ENCODE measurements around the gene NRAP. TPM values are rescaled to one million over a fixed set of nuclear protein-coding genes. Genes with fewer than 3 reads are reported as not detected.

NRAP gene
- total and polyA plus RNA-seq, 2 of the 8 experiments (the other 6 are each of a cell fraction or from before 2014, with no cell fraction given) = not detected

DNA sequence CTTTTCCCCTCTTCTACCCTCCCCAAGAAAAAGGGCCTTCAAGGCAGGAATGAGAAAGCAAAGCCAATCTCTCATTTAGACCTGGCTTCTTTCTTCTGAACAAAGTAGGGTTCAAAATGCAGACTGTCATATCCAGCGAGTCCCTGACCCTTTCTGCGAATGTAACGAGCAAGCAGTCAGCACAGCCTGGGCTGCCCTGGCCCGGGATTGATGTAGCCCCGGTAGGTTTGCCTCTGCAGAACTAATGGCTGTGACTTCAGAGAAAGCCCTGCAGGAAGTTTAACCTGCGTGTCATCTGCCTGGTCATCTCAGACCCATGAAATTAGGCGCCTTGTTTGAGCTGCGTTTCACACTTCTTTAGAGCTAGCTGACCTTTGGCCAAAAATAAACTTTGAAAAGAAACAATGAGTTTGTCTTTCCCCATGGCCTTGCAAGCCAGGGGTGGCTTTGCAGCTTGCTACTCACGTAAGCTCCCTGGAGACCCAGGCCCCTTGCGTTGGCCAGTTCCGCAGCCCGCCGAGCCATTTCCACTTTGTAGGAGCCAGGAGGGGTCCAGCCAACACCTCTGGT lies 74.6 kb downstream of the NRAP start:
- H3K4me2 ChIP-seq (ENCODE audit: insufficient read depth in 1 of 2, low read depth in 2 of 2, low read length in 2 of 2) = no peak overlapping the region
- no peak for FAIRE-seq

More for the DNA sequence above, 74.6 kb downstream of the NRAP start:
- Histone ChIP-seq H4K91ac (replicated peaks; ENCODE audit: insufficient read length, low read length) (no peak overlapping the region), H2BK5ac (ENCODE audit: low read depth, low read length) (no peak overlapping the region), H2AK5ac (ENCODE audit: low read depth, low read length) (no peak overlapping the region), H3K36me3 (ENCODE audit: control insufficient read depth in 2 of 4, insufficient read depth in 4 of 4, low read length in 3 of 4) (no peaks in the 10 kb centered on the region), H3K23me2 (ENCODE audit: low read depth, low read length) (no peaks in the 10 kb centered on the region), H2AFZ (ENCODE audit: low read length) (no peak overlapping the region), H3K18ac (ENCODE audit: extremely low read depth, low read length) (no peak overlapping the region), H3K4me1 (replicated peaks in 1 of 4; ENCODE audit: control insufficient read depth in 3 of 4, insufficient read depth in 4 of 4, low read length in 3 of 4) (no peaks in the 10 kb centered on the region; a peak in 1 of 7 replicates), H4K20me1 (replicated peaks in 1 of 2; ENCODE audit: control insufficient read depth in 1 of 2, insufficient read depth in 2 of 2, low read length in 2 of 2) (no peaks in the 10 kb centered on the region), H3K9me3 (ENCODE audit: insufficient read depth in 2 of 2, low read depth in 1 of 2, low read length in 1 of 2) (no peaks in the 10 kb centered on the region), H3K14ac (ENCODE audit: insufficient read length) (no peak overlapping the region), H2BK20ac (ENCODE audit: low read length) (no peak overlapping the region), H2BK15ac (ENCODE audit: low read length) (no peak overlapping the region), H2BK120ac (replicated peaks; ENCODE audit: low read depth, low read length) (no peak overlapping the region), H3K9ac (replicated peaks in 1 of 4; ENCODE audit: extremely low read depth in 1 of 4, low read depth in 3 of 4, low read length in 3 of 4) (no peak overlapping the region), H3K27ac (ENCODE audit: low read depth, low read length) (no peak overlapping the region), H3K23ac (ENCODE audit: insufficient read length) (no peak overlapping the region), H3K79me1 (ENCODE audit: low read depth, low read length) (no peaks in the 10 kb centered on the region), H4K5ac (ENCODE audit: insufficient read length, low read depth, low read length) (no peak overlapping the region), H3K4ac (replicated peaks; ENCODE audit: insufficient read length, low read depth, low read length) (no peak overlapping the region), H3K4me3 (ENCODE audit: extremely low read depth in 1 of 4, insufficient read depth in 2 of 4, low read depth in 3 of 4, low read length in 4 of 4) (no peak overlapping the region), H2BK12ac (ENCODE audit: low read depth, low read length) (no peak overlapping the region), H3K27me3 (replicated peaks in 1 of 4; ENCODE audit: control insufficient read depth in 3 of 4, extremely low read depth in 1 of 4, insufficient read depth in 3 of 4, low read length in 3 of 4) (no peaks in the 10 kb centered on the region), H3K56ac (replicated peaks; ENCODE audit: insufficient read length, low read depth, low read length) (no peak overlapping the region), H3K79me2 (ENCODE audit: control insufficient read depth in 1 of 2, insufficient read depth in 2 of 2, low read length in 2 of 2) (no peaks in the 10 kb centered on the region), H4K8ac (ENCODE audit: extremely low read depth, insufficient read depth, low read length) (no peak overlapping the region)
- TF ChIP-seq POU5F1 (IDR thresholded peaks at IDR 0.05; ENCODE audit: low read depth, low read length) (no peak), KDM5A (IDR thresholded peaks at IDR 0.05; ENCODE audit: low read length) (no peak)
- no peak for DNase-seq (ENCODE audit: low read depth in 1 of 2, low spot score in 2 of 2)
- CTCF ChIA-PET (ENCODE audit: partially characterized antibody) = interaction anchor here (0.5 to 1.0 kb wide), 2 partner anchors 26 to 68 kb away, joined by 3 read pairs; no protein-coding TSS in a partner anchor
- WGBS, 2 experiments (ENCODE audit: extremely low coverage in 1 of 2, insufficient coverage in 1 of 2, insufficient read length in 1 of 2, insufficient replicate concordance in 2 of 2, low coverage in 1 of 2, low lambda C conversion rate in 2 of 2, missing lambda C conversion rate in 1 of 2) = 94% methylated on average over 13 of the region's 13 CpGs; no CpG with 5 or more reads in 1 of the 2 experiments
- POLR2A ChIA-PET (ENCODE audit: partially characterized antibody) = no interaction called here
